ENCODE measurements around the gene SNRNP25.

SNRNP25 gene

DNA sequence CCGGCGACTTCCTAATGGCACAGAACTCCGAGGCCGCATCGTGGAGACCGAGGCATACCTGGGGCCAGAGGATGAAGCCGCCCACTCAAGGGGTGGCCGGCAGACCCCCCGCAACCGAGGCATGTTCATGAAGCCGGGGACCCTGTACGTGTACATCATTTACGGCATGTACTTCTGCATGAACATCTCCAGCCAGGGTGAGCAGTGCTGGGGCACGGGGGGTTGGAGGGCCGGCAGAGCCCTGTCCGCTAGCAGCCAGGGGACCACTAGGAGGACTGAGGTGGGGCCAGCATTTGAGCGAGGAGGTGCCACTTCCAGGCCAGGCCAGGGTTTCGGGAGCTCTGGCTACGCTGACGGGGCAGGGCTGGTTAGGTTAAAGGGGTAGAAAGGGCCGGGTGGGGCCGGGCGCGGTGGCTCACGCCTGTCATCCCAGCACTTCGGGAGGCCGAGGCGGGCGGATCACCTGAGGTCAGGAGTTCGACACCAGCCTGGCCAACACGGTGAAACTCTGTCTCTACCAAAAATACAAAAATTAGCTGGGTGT lies 29.5 kb downstream of the SNRNP25 start:
- no peak for TF ChIP-seq EZH2phosphoT487 (IDR thresholded peaks at IDR 0.05; ENCODE audit: low read length)
- TF ChIP-seq, protein P1, sequence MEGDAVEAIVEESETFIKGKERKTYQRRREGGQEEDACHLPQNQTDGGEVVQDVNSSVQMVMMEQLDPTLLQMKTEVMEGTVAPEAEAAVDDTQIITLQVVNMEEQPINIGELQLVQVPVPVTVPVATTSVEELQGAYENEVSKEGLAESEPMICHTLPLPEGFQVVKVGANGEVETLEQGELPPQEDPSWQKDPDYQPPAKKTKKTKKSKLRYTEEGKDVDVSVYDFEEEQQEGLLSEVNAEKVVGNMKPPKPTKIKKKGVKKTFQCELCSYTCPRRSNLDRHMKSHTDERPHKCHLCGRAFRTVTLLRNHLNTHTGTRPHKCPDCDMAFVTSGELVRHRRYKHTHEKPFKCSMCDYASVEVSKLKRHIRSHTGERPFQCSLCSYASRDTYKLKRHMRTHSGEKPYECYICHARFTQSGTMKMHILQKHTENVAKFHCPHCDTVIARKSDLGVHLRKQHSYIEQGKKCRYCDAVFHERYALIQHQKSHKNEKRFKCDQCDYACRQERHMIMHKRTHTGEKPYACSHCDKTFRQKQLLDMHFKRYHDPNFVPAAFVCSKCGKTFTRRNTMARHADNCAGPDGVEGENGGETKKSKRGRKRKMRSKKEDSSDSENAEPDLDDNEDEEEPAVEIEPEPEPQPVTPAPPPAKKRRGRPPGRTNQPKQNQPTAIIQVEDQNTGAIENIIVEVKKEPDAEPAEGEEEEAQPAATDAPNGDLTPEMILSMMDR (IDR thresholded peaks at IDR 0.05; ENCODE audit: low read length) = no peak
- no peak for TF ChIP-seq EZH2 (optimal IDR thresholded peaks at IDR 0.05; ENCODE audit: low read depth, low read length)
- Histone ChIP-seq H3K4me2 (ENCODE audit: low read depth, low read length) (no peak overlapping the region), H3K27ac (ENCODE audit: low read length) (no peak overlapping the region), H3K9me2 (replicated peaks; ENCODE audit: insufficient read depth, low read length) (no peaks in the 10 kb centered on the region), H2AFZ (ENCODE audit: low read length) (no peak overlapping the region), H4K20me1 (ENCODE audit: insufficient read depth, low read length) (no peaks in the 10 kb centered on the region), H3K79me2 (ENCODE audit: low read length) (peaks cover 9% of the 10 kb centered on the region), H3F3A (ENCODE audit: insufficient read depth, low read length) (peaks cover 7% of the 10 kb centered on the region; the same call in 1 of the 2 replicates), H3K9me3 (replicated peaks; ENCODE audit: insufficient read depth, low read length) (no peaks in the 10 kb centered on the region), H3K4me1 (ENCODE audit: low read length) (peaks cover 31% of the 10 kb centered on the region), H3K9ac (ENCODE audit: low read length) (no peak overlapping the region), H3K36me3 (replicated peaks; ENCODE audit: insufficient read depth, low read length) (no peaks in the 10 kb centered on the region), H3K27me3 (replicated peaks; ENCODE audit: insufficient read depth, low read length) (no peaks in the 10 kb centered on the region), H3K4me3 (ENCODE audit: low read length) (no peak overlapping the region)
- DNase-seq = no peak

DNA sequence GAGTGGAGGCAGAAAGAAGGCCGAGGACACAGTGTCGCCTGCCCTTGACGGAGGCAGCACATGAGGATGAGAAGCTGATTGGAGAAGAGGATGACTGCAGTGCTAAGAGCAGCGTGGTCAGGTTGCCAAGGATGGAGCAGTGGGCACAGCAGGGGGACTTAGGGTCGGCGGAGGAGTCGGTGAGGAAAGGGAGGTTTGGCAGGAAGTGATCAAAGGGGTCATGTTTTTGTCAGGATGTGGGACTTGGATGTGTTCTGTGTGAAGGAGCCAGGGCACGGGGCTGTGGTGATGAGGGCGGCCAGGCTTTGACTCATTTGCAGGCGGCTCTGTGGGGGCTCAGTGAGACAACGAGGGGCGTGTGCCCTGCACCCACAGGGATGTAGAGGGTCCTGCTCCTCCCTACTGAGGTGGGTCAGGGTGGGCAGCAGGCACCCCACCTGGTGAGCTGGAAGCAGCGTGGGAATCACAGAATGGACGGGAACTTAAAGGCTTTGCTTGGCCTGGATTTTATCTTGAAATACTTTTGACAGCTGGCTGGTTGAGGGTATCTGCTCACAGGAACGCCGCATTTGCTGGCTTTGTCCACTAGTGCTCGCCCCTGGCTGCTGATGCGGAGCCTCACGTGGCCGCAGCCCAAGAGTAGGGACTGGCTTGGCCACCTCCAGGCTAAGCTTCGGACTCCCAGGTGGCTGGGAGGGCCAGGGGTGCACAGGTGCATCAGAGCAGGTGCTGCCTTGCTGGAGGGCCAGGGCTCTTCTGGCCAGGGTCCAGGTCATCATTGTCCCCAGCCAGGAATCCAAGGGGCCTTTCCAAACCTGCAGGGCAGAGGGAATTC lies 30.4 kb downstream of the SNRNP25 start:
- Histone ChIP-seq H3K9me2 (replicated peaks; ENCODE audit: insufficient read depth, low read length) (no peaks in the 10 kb centered on the region), H3K4me1 (ENCODE audit: low read length) (peaks cover 25% of the 10 kb centered on the region), H2AFZ (ENCODE audit: low read length) (no peak overlapping the region), H3K79me2 (ENCODE audit: low read length) (peaks cover 3% of the 10 kb centered on the region), H4K20me1 (ENCODE audit: insufficient read depth, low read length) (no peaks in the 10 kb centered on the region), H3K27ac (ENCODE audit: low read length) (peak overlapping the region; percentile 67; the same call in 1 of the 2 replicates), H3K27me3 (replicated peaks; ENCODE audit: insufficient read depth, low read length) (no peaks in the 10 kb centered on the region), H3K9me3 (replicated peaks; ENCODE audit: insufficient read depth, low read length) (no peaks in the 10 kb centered on the region), H3K4me3 (ENCODE audit: low read length) (no peak overlapping the region), H3K9ac (ENCODE audit: low read length) (peak overlapping the region; percentile 10; the same call in 1 of the 2 replicates), H3K36me3 (replicated peaks; ENCODE audit: insufficient read depth, low read length) (no peaks in the 10 kb centered on the region), H3K4me2 (ENCODE audit: low read depth, low read length) (peak overlapping the region; percentile 8; the same call in 1 of the 2 replicates), H3F3A (ENCODE audit: insufficient read depth, low read length) (peaks cover 4% of the 10 kb centered on the region; the same call in 1 of the 2 replicates)
- TF ChIP-seq EZH2phosphoT487 (IDR thresholded peaks at IDR 0.05; ENCODE audit: low read length) = no peak
- TF ChIP-seq, protein P1 (IDR thresholded peaks at IDR 0.05; ENCODE audit: low read length) = no peak
- TF ChIP-seq EZH2 (optimal IDR thresholded peaks at IDR 0.05; ENCODE audit: low read depth, low read length) = no peak
- DNase-seq = no peak

DNA sequence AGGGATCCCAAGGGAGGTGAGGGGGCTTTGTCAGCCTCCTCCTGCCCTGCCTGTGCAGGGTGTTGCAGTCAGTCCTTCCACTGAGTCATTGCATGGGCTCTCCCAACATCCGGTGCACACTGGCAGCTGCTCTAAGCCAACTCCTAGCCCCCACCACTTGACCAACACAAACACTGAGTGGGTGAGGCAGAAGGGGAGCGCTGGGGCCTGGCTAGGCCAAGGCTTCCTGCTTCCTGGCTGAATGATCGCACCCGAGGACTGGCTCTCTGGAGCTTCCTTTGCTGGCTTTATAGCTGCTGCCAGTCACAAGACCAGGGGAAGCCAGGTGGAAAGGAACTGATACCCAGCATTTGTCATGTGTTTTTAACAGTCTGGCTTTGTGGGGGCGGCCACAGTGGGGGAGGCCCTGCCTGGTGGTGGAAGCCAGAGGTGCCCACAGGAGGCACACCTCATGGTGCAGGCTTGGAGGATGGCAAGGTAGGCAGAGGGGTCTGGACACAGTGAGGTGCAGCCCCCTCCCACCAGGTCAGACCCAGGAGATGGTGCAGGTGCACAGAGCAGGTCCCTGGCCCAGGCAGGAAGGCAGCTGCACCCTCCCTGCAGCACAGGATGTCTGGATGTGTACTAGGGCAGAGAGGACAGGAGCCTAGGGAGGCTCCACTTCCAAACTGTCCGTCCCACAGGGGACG lies 31.2 kb downstream of the SNRNP25 start:
- H3K4me1 ChIP-seq (ENCODE audit: low read length) = peaks cover 23% of the 10 kb centered on the region
- peak overlapping the region; percentile 67; the same call in 1 of the 2 replicates for H3K27ac ChIP-seq (ENCODE audit: low read length)
- no peak overlapping the region for H3K4me3 ChIP-seq (ENCODE audit: low read length)
- H3K9me2 ChIP-seq (replicated peaks; ENCODE audit: insufficient read depth, low read length) = no peaks in the 10 kb centered on the region
- no peaks in the 10 kb centered on the region for H3K36me3 ChIP-seq (replicated peaks; ENCODE audit: insufficient read depth, low read length)
- peak overlapping the region; percentile 8; the same call in 1 of the 2 replicates for H3K4me2 ChIP-seq (ENCODE audit: low read depth, low read length)
- H3K9me3 ChIP-seq (replicated peaks; ENCODE audit: insufficient read depth, low read length) = no peaks in the 10 kb centered on the region
- peaks cover 4% of the 10 kb centered on the region; the same call in 1 of the 2 replicates for H3F3A ChIP-seq (ENCODE audit: insufficient read depth, low read length)
- DNase-seq = peak; percentile 26
- no peaks in the 10 kb centered on the region for H4K20me1 ChIP-seq (ENCODE audit: insufficient read depth, low read length)
- H2AFZ ChIP-seq (ENCODE audit: low read length) = no peak overlapping the region
- H3K79me2 ChIP-seq (ENCODE audit: low read length) = no peaks in the 10 kb centered on the region
- no peaks in the 10 kb centered on the region for H3K27me3 ChIP-seq (replicated peaks; ENCODE audit: insufficient read depth, low read length)
- no peak for TF ChIP-seq EZH2 (optimal IDR thresholded peaks at IDR 0.05; ENCODE audit: low read depth, low read length)
- no peak for TF ChIP-seq EZH2phosphoT487 (IDR thresholded peaks at IDR 0.05; ENCODE audit: low read length)
- TF ChIP-seq, protein P1 (IDR thresholded peaks at IDR 0.05; ENCODE audit: low read length) = no peak
- H3K9ac ChIP-seq (ENCODE audit: low read length) = peak overlapping the region; percentile 10; the same call in 1 of the 2 replicates
